Caco-2 (cell line): ENCODE results near the gene CDH3. TPM values are rescaled to one million over a fixed set of nuclear protein-coding genes. Genes with fewer than 3 reads are reported as not detected.

Experiments used
- BruUV-seq: library from RNA; stranded (reverse); fragments of 400-500 nt; replicated peaks from 2 replicates; lab custom pipeline; 2021; lab: Mats Ljungman, UMichigan
- CTCF ChIA-PET: fragments of 300-600 bp; sonication (Branson Sonifier 250); formaldehyde crosslinking; loops from one replicate; lab custom pipeline; 2022; ENCODE audit warnings: antibody characterized with exemption; lab: Charles Lee
- POLR2A ChIA-PET: fragments of 300-600 bp; sonication (Branson Sonifier 250); formaldehyde crosslinking; loops from one replicate; lab custom pipeline; 2022; ENCODE audit warnings: antibody characterized with exemption; lab: Charles Lee
- DNase-seq, 2 experiments: peaks; one replicate each; pipeline versions ENCODE4 v3.0.0 to v3.0.0-alpha.2; 2020 to 2022
- H3K27me3 ChIP-seq: replicated peaks from 2 replicates; pipeline ENCODE4 v1.6.0; 2011; ENCODE audit warnings: low read length; ENCODE audit not compliant: control insufficient read depth, insufficient read depth
- H3K36me3 ChIP-seq: 2 replicates; pipeline ENCODE4 v1.5.1; 2011; ENCODE audit warnings: low read length; ENCODE audit not compliant: control insufficient read depth, insufficient read depth
- H3K4me1 ChIP-seq: fragments of 250-450 bp; sonication (Bioruptor Pico); 2 replicates; pipeline ENCODE4 v1.5.1; 2020; ENCODE audit warnings: mild to moderate bottlenecking
- H3K4me3 ChIP-seq: 2 replicates; pipeline ENCODE4 v1.5.1; 2011; ENCODE audit warnings: low read depth, mild to moderate bottlenecking, control low read depth, low read length
- H3K9me3 ChIP-seq: fragments of 250-450 bp; sonication (Bioruptor Pico); 2 replicates; pipeline ENCODE4 v1.5.1; 2020; ENCODE audit warnings: mild to moderate bottlenecking, moderate library complexity
- H3K27ac Mint-ChIP-seq: one replicate; pipeline ENCODE4 v1.8.0; 2022; ENCODE audit warnings: mixed read lengths; ENCODE audit not compliant: unreplicated experiment
- H3K27me3 Mint-ChIP-seq: one replicate; pipeline ENCODE4 v1.8.0; 2022; ENCODE audit warnings: mixed read lengths; ENCODE audit not compliant: insufficient read depth, unreplicated experiment
- H3K36me3 Mint-ChIP-seq: one replicate; pipeline ENCODE4 v1.8.0; 2022; ENCODE audit warnings: mild to moderate bottlenecking, mixed read lengths; ENCODE audit not compliant: insufficient read depth, unreplicated experiment
- H3K4me1 Mint-ChIP-seq: one replicate; pipeline ENCODE4 v1.8.0; 2022; ENCODE audit warnings: low read depth, mixed read lengths; ENCODE audit not compliant: unreplicated experiment
- H3K4me3 Mint-ChIP-seq: one replicate; pipeline ENCODE4 v1.8.0; 2022; ENCODE audit warnings: mild to moderate bottlenecking, moderate library complexity, mixed read lengths; ENCODE audit not compliant: unreplicated experiment
- H3K9me3 Mint-ChIP-seq: one replicate; pipeline ENCODE4 v1.8.0; 2022; ENCODE audit warnings: mixed read lengths; ENCODE audit not compliant: unreplicated experiment
- intact Hi-C: fragments of 100-400 bp; cut with micrococcal nuclease; formaldehyde crosslinking; loops from one replicate; pipeline ENCODE4 v1.10.0; 2022; ENCODE audit not compliant: unreplicated experiment
- total RNA-seq: library from RNA; stranded (reverse); gene quantifications from 2 replicates; pipeline ENCODE4 v1.2.3, GENCODE V29; 2022
- TF ChIP-seq, protein P1 (sequence below), 2 experiments: fragments of 200-600 bp in 1 of 2; IDR thresholded peaks; 1 replicate in 1 of 2; 2 replicates in 1 of 2; pipeline versions ENCODE4 v1.5.1 to v1.8.0; 2011 to 2022; ENCODE audit warnings: antibody characterized with exemption in 1 of 2, control low read depth in 1 of 2, inconsistent platforms in 1 of 2, low read depth in 1 of 2, low read length in 1 of 2, mild to moderate bottlenecking in 1 of 2, moderate library complexity in 1 of 2; ENCODE audit not compliant: insufficient read depth in 1 of 2, severe bottlenecking in 1 of 2, unreplicated experiment in 1 of 2

Gene CDH3
- total RNA-seq, 1 experiment from 2014 or later = 144 TPM

DNA sequence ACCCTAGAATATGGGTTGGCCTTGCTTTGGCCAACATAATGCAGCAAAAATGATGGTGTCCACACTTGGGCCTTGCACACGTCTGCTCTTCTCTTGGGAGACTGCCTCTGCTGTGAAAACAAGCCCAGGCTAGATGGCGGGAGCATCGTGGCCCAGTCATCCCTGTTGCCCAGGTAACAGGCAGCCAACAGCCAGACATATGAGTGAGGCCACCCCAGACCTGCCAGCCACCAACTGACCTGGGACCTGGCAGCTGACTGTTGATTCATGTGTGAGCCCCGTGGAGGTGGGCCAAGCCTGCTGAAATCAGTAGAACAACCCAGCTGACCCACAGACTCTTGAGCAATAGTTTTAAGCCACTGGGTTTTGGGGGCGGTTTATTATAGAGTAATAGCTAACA, 39.4 kb upstream of the CDH3 start:
- DNase-seq = no peak
- no TSS peak for BruUV-seq
- TF ChIP-seq, protein P1, sequence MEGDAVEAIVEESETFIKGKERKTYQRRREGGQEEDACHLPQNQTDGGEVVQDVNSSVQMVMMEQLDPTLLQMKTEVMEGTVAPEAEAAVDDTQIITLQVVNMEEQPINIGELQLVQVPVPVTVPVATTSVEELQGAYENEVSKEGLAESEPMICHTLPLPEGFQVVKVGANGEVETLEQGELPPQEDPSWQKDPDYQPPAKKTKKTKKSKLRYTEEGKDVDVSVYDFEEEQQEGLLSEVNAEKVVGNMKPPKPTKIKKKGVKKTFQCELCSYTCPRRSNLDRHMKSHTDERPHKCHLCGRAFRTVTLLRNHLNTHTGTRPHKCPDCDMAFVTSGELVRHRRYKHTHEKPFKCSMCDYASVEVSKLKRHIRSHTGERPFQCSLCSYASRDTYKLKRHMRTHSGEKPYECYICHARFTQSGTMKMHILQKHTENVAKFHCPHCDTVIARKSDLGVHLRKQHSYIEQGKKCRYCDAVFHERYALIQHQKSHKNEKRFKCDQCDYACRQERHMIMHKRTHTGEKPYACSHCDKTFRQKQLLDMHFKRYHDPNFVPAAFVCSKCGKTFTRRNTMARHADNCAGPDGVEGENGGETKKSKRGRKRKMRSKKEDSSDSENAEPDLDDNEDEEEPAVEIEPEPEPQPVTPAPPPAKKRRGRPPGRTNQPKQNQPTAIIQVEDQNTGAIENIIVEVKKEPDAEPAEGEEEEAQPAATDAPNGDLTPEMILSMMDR (IDR thresholded peaks at IDR 0.05; ENCODE audit: insufficient read depth in 1 of 2, low read depth in 1 of 2, low read length in 1 of 2, severe bottlenecking in 1 of 2, unreplicated experiment in 1 of 2) = no peak
- H3K36me3 Mint-ChIP-seq = no peaks in the 10 kb centered on the region
- peaks cover 13% of the 10 kb centered on the region for H3K9me3 Mint-ChIP-seq
- POLR2A ChIA-PET = interaction anchor here (1.5 kb wide), 1 partner anchor 39 kb away, joined by 3 read pairs; the partner anchor contains the start of gene CDH3
- no peaks in the 10 kb centered on the region for H3K27me3 ChIP-seq
- peaks cover under 1% of the 10 kb centered on the region; the same call in 1 of the 2 replicates for H3K9me3 ChIP-seq
- H3K4me1 Mint-ChIP-seq = no peaks in the 10 kb centered on the region
- intact Hi-C loops = no loop called here
- no peaks in the 10 kb centered on the region for H3K4me1 ChIP-seq
- H3K27me3 Mint-ChIP-seq = no peaks in the 10 kb centered on the region
- no peak overlapping the region for H3K27ac Mint-ChIP-seq
- no peak overlapping the region for H3K4me3 Mint-ChIP-seq
- no peaks in the 10 kb centered on the region for H3K36me3 ChIP-seq
- CTCF ChIA-PET = no interaction called here
- H3K4me3 ChIP-seq = no peak overlapping the region

DNA sequence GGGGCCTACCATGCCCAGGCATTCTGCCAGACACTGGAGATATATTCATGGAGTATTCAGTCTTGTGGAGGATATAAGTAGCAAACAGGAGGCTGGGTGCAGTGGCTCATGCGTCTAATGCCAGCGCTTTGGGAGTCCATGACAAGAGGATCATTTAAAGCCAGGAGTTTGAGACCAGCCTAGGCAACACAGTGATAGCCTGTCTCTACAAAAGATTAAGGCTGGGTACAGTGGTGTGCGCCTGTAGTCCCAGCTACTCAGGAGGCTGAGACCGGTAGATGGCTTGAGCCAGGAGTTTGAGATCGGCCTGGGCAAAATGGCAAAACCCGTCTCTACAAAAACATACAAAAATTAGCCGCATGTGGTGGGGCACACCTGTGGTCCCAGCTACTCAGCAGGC, 37.7 kb upstream of the CDH3 start:
- Histone ChIP-seq H3K4me1 (no peaks in the 10 kb centered on the region), H3K27me3 (no peaks in the 10 kb centered on the region), H3K9me3 (peaks cover 3% of the 10 kb centered on the region; the same call in 1 of the 2 replicates), H3K4me3 (no peak overlapping the region), H3K36me3 (no peaks in the 10 kb centered on the region)
- no peak overlapping the region for H3K4me3 Mint-ChIP-seq
- no peak for DNase-seq
- no peaks in the 10 kb centered on the region for H3K4me1 Mint-ChIP-seq
- no peaks in the 10 kb centered on the region for H3K36me3 Mint-ChIP-seq
- TF ChIP-seq, protein P1 (IDR thresholded peaks at IDR 0.05; ENCODE audit: insufficient read depth in 1 of 2, low read depth in 1 of 2, low read length in 1 of 2, severe bottlenecking in 1 of 2, unreplicated experiment in 1 of 2) = no peak
- H3K27ac Mint-ChIP-seq = no peak overlapping the region
- no TSS peak for BruUV-seq
- H3K27me3 Mint-ChIP-seq = no peaks in the 10 kb centered on the region
- H3K9me3 Mint-ChIP-seq = peaks cover 20% of the 10 kb centered on the region
- intact Hi-C loops = no loop called here
- ChIA-PET CTCF (no interaction called here), POLR2A (no interaction called here)

DNA sequence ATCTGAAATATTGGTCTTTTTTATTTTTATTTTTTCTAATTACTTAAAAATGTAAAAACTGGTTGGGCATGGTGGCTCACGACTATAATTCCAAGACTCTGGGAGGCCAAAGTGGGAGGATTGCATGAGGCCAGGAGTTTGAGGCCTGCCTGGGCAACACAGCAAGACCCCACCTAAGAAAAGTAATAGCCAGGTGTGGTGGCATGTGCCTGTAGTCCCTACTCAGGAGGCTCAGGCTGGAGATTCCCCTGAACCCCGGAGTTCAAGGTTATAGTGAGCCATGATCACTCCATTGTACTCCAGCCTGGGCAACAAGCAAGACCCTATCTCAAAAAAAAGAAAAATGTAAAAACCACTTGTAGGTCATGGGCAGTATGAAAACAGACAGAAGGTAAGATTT, 36.8 kb upstream of the CDH3 start:
- Histone ChIP-seq H3K9me3 (peaks cover 3% of the 10 kb centered on the region; the same call in 1 of the 2 replicates), H3K27me3 (no peaks in the 10 kb centered on the region), H3K36me3 (no peaks in the 10 kb centered on the region), H3K4me3 (no peak overlapping the region), H3K4me1 (no peaks in the 10 kb centered on the region)
- Mint-ChIP-seq H3K27me3 (no peaks in the 10 kb centered on the region), H3K36me3 (no peaks in the 10 kb centered on the region), H3K9me3 (peaks cover 20% of the 10 kb centered on the region), H3K4me3 (no peak overlapping the region), H3K27ac (no peak overlapping the region), H3K4me1 (no peaks in the 10 kb centered on the region)
- intact Hi-C loops = no loop called here
- DNase-seq = no peak
- BruUV-seq = no TSS peak
- ChIA-PET POLR2A (interaction anchor here (0.7 kb wide), 1 partner anchor 130 kb away, joined by 10 read pairs; no protein-coding TSS in a partner anchor), CTCF (no interaction called here)
- TF ChIP-seq, protein P1 (IDR thresholded peaks at IDR 0.05; ENCODE audit: insufficient read depth in 1 of 2, low read depth in 1 of 2, low read length in 1 of 2, severe bottlenecking in 1 of 2, unreplicated experiment in 1 of 2) = no peak
